H1 (cell line): ENCODE data around the gene ATP6V1F. TPM values are rescaled to one million over a fixed set of nuclear protein-coding genes. Genes with fewer than 3 reads are reported as not detected.

ENCODE experiments used
- CTCF ChIA-PET: fragments of 300-600 bp; sonication (Branson Sonifier 250); formaldehyde crosslinking; loops from one replicate; lab custom pipeline; 2021; ENCODE audit not compliant: partially characterized antibody; lab: Charles Lee
- POLR2A ChIA-PET: fragments of 300-600 bp; sonication (Branson Sonifier 250); formaldehyde crosslinking; loops from one replicate; lab custom pipeline; 2021; ENCODE audit warnings: inconsistent platforms; ENCODE audit not compliant: partially characterized antibody; lab: Charles Lee
- DNase-seq, 2 experiments: peaks; one replicate each; pipeline versions ENCODE4 v3.0.0 to v3.0.0-alpha.2; 2010 to 2022; ENCODE audit warnings: low spot score in 2 of 2, low read depth in 1 of 2, mixed read lengths in 1 of 2
- FAIRE-seq: peaks from 2 replicates; lab custom pipeline; 2011; peaks lifted over from hg19 to GRCh38; lab: Jason Lieb, UNC
- H2AFZ ChIP-seq: 2 replicates; pipeline ENCODE4 v1.8.1; 2012; ENCODE audit warnings: low read length, inconsistent platforms
- H2AK5ac ChIP-seq: 2 replicates; pipeline ENCODE4 v1.6.1; 2013; ENCODE audit warnings: low read depth, low read length
- H2BK120ac ChIP-seq: replicated peaks from 2 replicates; pipeline ENCODE3; 2013; ENCODE audit warnings: low read depth, low read length, inconsistent platforms
- H2BK12ac ChIP-seq: 2 replicates; pipeline ENCODE4 v1.6.1; 2013; ENCODE audit warnings: low read depth, low read length
- H2BK15ac ChIP-seq: 2 replicates; pipeline ENCODE4 v1.6.1; 2013; ENCODE audit warnings: low read length
- H2BK20ac ChIP-seq: 2 replicates; pipeline ENCODE4 v1.6.1; 2013; ENCODE audit warnings: low read length
- H2BK5ac ChIP-seq: 2 replicates; pipeline ENCODE4 v1.6.1; 2013; ENCODE audit warnings: low read depth, low read length
- H3K14ac ChIP-seq: 2 replicates; pipeline ENCODE4 v1.6.1; 2013; ENCODE audit warnings: inconsistent platforms; ENCODE audit not compliant: insufficient read length
- H3K18ac ChIP-seq: 2 replicates; pipeline ENCODE4 v1.6.1; 2013; ENCODE audit warnings: low read length; ENCODE audit errors: extremely low read depth
- H3K23ac ChIP-seq: 2 replicates; pipeline ENCODE4 v1.6.1; 2013; ENCODE audit warnings: inconsistent platforms; ENCODE audit not compliant: insufficient read length
- H3K23me2 ChIP-seq: 2 replicates; pipeline ENCODE4 v1.6.1; 2013; ENCODE audit warnings: low read depth, low read length
- H3K27ac ChIP-seq: 2 replicates; pipeline ENCODE4 v1.6.1; 2011; ENCODE audit warnings: low read depth, low read length, inconsistent platforms
- H3K27me3 ChIP-seq, 4 experiments: replicated peaks in 1 of 4; 1 replicate in 1 of 4; 2 replicates in 3 of 4; pipeline versions ENCODE4 v1.6.1 to v1.8.1; 2011 to 2013; ENCODE audit warnings: low read length in 3 of 4, mild to moderate bottlenecking in 3 of 4, inconsistent platforms in 2 of 4, mixed read lengths in 2 of 4, moderate library complexity in 1 of 4; ENCODE audit not compliant: control insufficient read depth in 3 of 4, insufficient read depth in 3 of 4; ENCODE audit errors: extremely low read depth in 1 of 4
- H3K36me3 ChIP-seq, 4 experiments: 2 replicates each; pipeline versions ENCODE4 v1.6.1 to v1.8.1; 2011 to 2013; ENCODE audit warnings: mild to moderate bottlenecking in 4 of 4, low read length in 3 of 4, moderate library complexity in 2 of 4, control low read depth in 1 of 4, inconsistent platforms in 1 of 4; ENCODE audit not compliant: insufficient read depth in 4 of 4, control insufficient read depth in 2 of 4
- H3K4ac ChIP-seq: replicated peaks from 2 replicates; pipeline ENCODE3; 2013; ENCODE audit warnings: low read length, low read depth, mixed read lengths, inconsistent platforms; ENCODE audit not compliant: insufficient read length
- H3K4me1 ChIP-seq, 4 experiments: replicated peaks in 1 of 4; 1 replicate in 1 of 4; 2 replicates in 3 of 4; pipeline versions ENCODE4 v1.6.1 to v1.8.1; 2011 to 2013; ENCODE audit warnings: low read length in 3 of 4, inconsistent platforms in 2 of 4, mixed read lengths in 1 of 4; ENCODE audit not compliant: insufficient read depth in 4 of 4, control insufficient read depth in 3 of 4
- H3K4me2 ChIP-seq, 2 experiments: 2 replicates each; pipeline versions ENCODE4 v1.6.1 to v1.8.1; 2011 to 2013; ENCODE audit warnings: low read depth in 2 of 2, low read length in 2 of 2, control low read depth in 1 of 2, inconsistent platforms in 1 of 2, mild to moderate bottlenecking in 1 of 2; ENCODE audit not compliant: insufficient read depth in 1 of 2
- H3K4me3 ChIP-seq, 4 experiments: fragments of 200-600, 300-600 bp in 1 of 4; sonication (generic), shearing (Covaris generic), sonication (Bioruptor Twin) in 1 of 4; 2 replicates each; pipeline versions ENCODE4 v1.5.1 to v1.8.1; 2011 to 2016; ENCODE audit warnings: low read length in 4 of 4, low read depth in 3 of 4, control low read depth in 2 of 4, inconsistent platforms in 2 of 4, mild to moderate bottlenecking in 2 of 4, mixed read lengths in 1 of 4, moderate library complexity in 1 of 4; ENCODE audit not compliant: insufficient read depth in 2 of 4; ENCODE audit errors: extremely low read depth in 1 of 4
- H3K56ac ChIP-seq: replicated peaks from 2 replicates; pipeline ENCODE3; 2013; ENCODE audit warnings: low read depth, mild to moderate bottlenecking, mixed read lengths, low read length, inconsistent platforms; ENCODE audit not compliant: insufficient read length
- H3K79me1 ChIP-seq: 2 replicates; pipeline ENCODE4 v1.6.1; 2013; ENCODE audit warnings: low read depth, low read length, control low read depth
- H3K79me2 ChIP-seq, 2 experiments: 2 replicates each; pipeline versions ENCODE4 v1.6.1 to v1.8.1; 2012 to 2013; ENCODE audit warnings: low read length in 2 of 2, mild to moderate bottlenecking in 2 of 2, inconsistent platforms in 1 of 2; ENCODE audit not compliant: insufficient read depth in 2 of 2, control insufficient read depth in 1 of 2
- H3K9ac ChIP-seq, 4 experiments: replicated peaks in 1 of 4; 1 replicate in 1 of 4; 2 replicates in 3 of 4; pipeline versions ENCODE4 v1.6.1 to v1.8.1; 2011 to 2013; ENCODE audit warnings: low read depth in 3 of 4, low read length in 3 of 4, control low read depth in 2 of 4, mild to moderate bottlenecking in 2 of 4, moderate library complexity in 2 of 4, inconsistent platforms in 1 of 4; ENCODE audit errors: extremely low read depth in 1 of 4
- H3K9me3 ChIP-seq, 2 experiments: 2 replicates each; pipeline versions ENCODE4 v1.6.1 to v1.8.1; 2012 to 2013; ENCODE audit warnings: mild to moderate bottlenecking in 2 of 2, moderate library complexity in 2 of 2, control low read depth in 1 of 2, inconsistent platforms in 1 of 2, low read depth in 1 of 2, low read length in 1 of 2, mixed read lengths in 1 of 2; ENCODE audit not compliant: insufficient read depth in 2 of 2
- H4K20me1 ChIP-seq, 2 experiments: replicated peaks in 1 of 2; 2 replicates each; pipeline versions ENCODE3 to v1.8.1; 2011 to 2013; ENCODE audit warnings: inconsistent platforms in 2 of 2, low read length in 2 of 2, mild to moderate bottlenecking in 1 of 2; ENCODE audit not compliant: insufficient read depth in 2 of 2, control insufficient read depth in 1 of 2
- H4K5ac ChIP-seq: 2 replicates; pipeline ENCODE4 v1.6.1; 2013; ENCODE audit warnings: low read length, low read depth, mixed read lengths, inconsistent platforms; ENCODE audit not compliant: insufficient read length
- H4K8ac ChIP-seq: 2 replicates; pipeline ENCODE4 v1.8.0; 2013; ENCODE audit warnings: mild to moderate bottlenecking, moderate library complexity, low read length, inconsistent platforms; ENCODE audit not compliant: insufficient read depth; ENCODE audit errors: extremely low read depth
- H4K91ac ChIP-seq: replicated peaks from 2 replicates; pipeline ENCODE3; 2013; ENCODE audit warnings: low read length, mixed read lengths, inconsistent platforms; ENCODE audit not compliant: insufficient read length
- CREB1 ChIP-seq: IDR thresholded peaks from 2 replicates; pipeline ENCODE4 v1.6.1; 2012; ENCODE audit warnings: inconsistent platforms
- NANOG ChIP-seq: IDR thresholded peaks from 2 replicates; pipeline ENCODE4 v1.6.1; 2011; ENCODE audit warnings: low read length, low read depth, mild to moderate bottlenecking, inconsistent platforms; ENCODE audit not compliant: insufficient read depth, poor library complexity, severe bottlenecking
- NRF1 ChIP-seq: IDR thresholded peaks from 2 replicates; pipeline ENCODE4 v1.6.1; 2011; ENCODE audit warnings: mild to moderate bottlenecking, low read depth, low read length, improper control_type of control experiment
- RBBP5 ChIP-seq: IDR thresholded peaks from 2 replicates; pipeline ENCODE4 v1.7.1; 2012; ENCODE audit warnings: low read depth, mild to moderate bottlenecking, inconsistent platforms, low read length, moderate library complexity, borderline replicate concordance
- RNF2 ChIP-seq: fragments of 200-900, 300-1000 bp; sonication (generic); IDR thresholded peaks from 2 replicates; pipeline ENCODE4 v1.7.1; 2016; ENCODE audit warnings: borderline replicate concordance, low read depth, mild to moderate bottlenecking, antibody characterized with exemption, low read length; ENCODE audit not compliant: poor library complexity, severe bottlenecking; ENCODE audit errors: missing control alignments
- RXRA ChIP-seq: IDR thresholded peaks from 2 replicates; pipeline ENCODE4 v1.6.1; 2011; ENCODE audit warnings: low read depth, mild to moderate bottlenecking, low read length, moderate library complexity; ENCODE audit not compliant: insufficient read depth
- SIN3A ChIP-seq, 2 experiments: IDR thresholded peaks in 1 of 2; conservative IDR thresholded peaks in 1 of 2; 2 replicates each; pipeline ENCODE4 v1.6.1; 2011 to 2012; ENCODE audit warnings: low read length in 2 of 2, improper control_type of control experiment in 1 of 2, low read depth in 1 of 2, mild to moderate bottlenecking in 1 of 2
- USF2 ChIP-seq: IDR thresholded peaks from 2 replicates; pipeline ENCODE4 v1.6.1; 2011; ENCODE audit warnings: low read length, improper control_type of control experiment
- WGBS, 2 experiments: shearing (Covaris generic) in 1 of 2; methylation state at CpG; one replicate each; pipeline versions ENCODE4 v1.1.6 to v1.1.7; 2013 to 2015; ENCODE audit warnings: low lambda C conversion rate in 2 of 2, mixed read lengths in 2 of 2, inconsistent platforms in 1 of 2, low coverage in 1 of 2, missing lambda C conversion rate in 1 of 2; ENCODE audit not compliant: insufficient replicate concordance in 2 of 2, insufficient coverage in 1 of 2, insufficient read length in 1 of 2; ENCODE audit errors: extremely low coverage in 1 of 2, missing lambda C conversion rate in 1 of 2; 5-methylcytosine and 5-hydroxymethylcytosine counted together
- polyA plus RNA-seq, 7 experiments: library from polyadenylated mRNA; depleted of rRNA in 3 of 7; stranded (reverse) in 5 of 7; unstranded in 2 of 7; fragments of >200 nt in 5 of 7; fragments of 200-250 nt in 2 of 7; gene quantifications; 1 replicate in 5 of 7; 2 replicates in 1 of 7; 4 replicates in 1 of 7; pipeline versions ENCODE4 v1.2.1 to v1.2.3, GENCODE V29; 2011 to 2013; ENCODE audit warnings: missing spikeins in 2 of 7, mixed read lengths in 2 of 7
- total RNA-seq: library from RNA; stranded (reverse); fragmentation: NEBNext Ultra II Directional; extraction: Animal tissue kit (Norgen Biotek cat#: 25700); gene quantifications from 2 replicates; pipeline ENCODE4 v1.2.1, GENCODE V29; 2021

The ATP6V1F gene
- total and polyA plus RNA-seq, 2 of the 8 experiments (the other 6 are each of a cell fraction or from before 2014, with no cell fraction given): 104 to 318 TPM

GRCh38 chr7:128830231-128831177 lies 32.2 kb upstream of the ATP6V1F start, which contains the start of gene FLNC:
Gene FLNC, plus strand, starts transcription at chr7:128830406. Its CDS starts 232 bp downstream, at chr7:128830638.
- H3K27me3 ChIP-seq: peaks cover 8 to 27% (median 27%) of the 10 kb centered on the region in 4 experiments; a peak in 6 of 7 replicates
- peak within 1 kb of the TSS; percentile 96 for H3K18ac ChIP-seq
- peaks cover 24% of the 10 kb centered on the region for H3K23me2 ChIP-seq
- H2BK120ac ChIP-seq: no peak within 1 kb of the TSS
- no peak within 1 kb of the TSS for H3K56ac ChIP-seq
- no peak within 1 kb of the TSS for H4K5ac ChIP-seq
- H3K36me3 ChIP-seq: no peaks in the 10 kb centered on the region
- H3K79me2 ChIP-seq: no peaks in the 10 kb centered on the region
- DNase-seq (peak in 1 of 2 experiments; percentile 72), FAIRE-seq (no peak)
- H2AK5ac ChIP-seq: no peak within 1 kb of the TSS
- peak within 1 kb of the TSS; percentile 90; the same call in 1 of the 2 replicates for H2AFZ ChIP-seq
- H2BK15ac ChIP-seq: peak within 1 kb of the TSS; percentile 95; the same call in 1 of the 2 replicates
- peak within 1 kb of the TSS; percentile 99 to 100 for H3K4me2 ChIP-seq
- no peak within 1 kb of the TSS for H3K14ac ChIP-seq
- CTCF ChIA-PET: interaction anchor here (1.2 to 7.6 kb wide), 9 partner anchors 11 to 49 kb away, joined by 3 to 71 read pairs (median 5); partner anchors contain the start of gene ATP6V1F
- peak within 1 kb of the TSS; percentile 75; the same call in 1 of the 2 replicates for H2BK5ac ChIP-seq
- no peak within 1 kb of the TSS for H3K4ac ChIP-seq
- H3K4me1 ChIP-seq: peaks cover 3 to 53% (median 31%) of the 10 kb centered on the region in 4 experiments
- H2BK12ac ChIP-seq: peak within 1 kb of the TSS; percentile 99
- 1% methylated on average over 34 of the region's 109 CpGs; no CpG with 5 or more reads in 1 of the 2 experiments for WGBS, 2 experiments
- H4K91ac ChIP-seq: peak within 1 kb of the TSS; percentile 45
- H2BK20ac ChIP-seq: peak within 1 kb of the TSS; percentile 93; the same call in 1 of the 2 replicates
- H3K4me3 ChIP-seq: peak within 1 kb of the TSS; percentile 45 to 66 (median 57)
- no peaks in the 10 kb centered on the region for H3K9me3 ChIP-seq
- no peak within 1 kb of the TSS for H3K27ac ChIP-seq
- no peaks in the 10 kb centered on the region for H3K79me1 ChIP-seq
- POLR2A ChIA-PET: interaction anchor here (1.0 to 5.7 kb wide), 11 partner anchors 9 to 339 kb away, joined by 3 to 31 read pairs (median 5); partner anchors contain the start of gene ATP6V1F
- H3K23ac ChIP-seq: no peak within 1 kb of the TSS
- H3K9ac ChIP-seq: peak within 1 kb of the TSS in 2 of 4 experiments; percentile 4 to 33; a peak in 1 of 7 replicates
- peak within 1 kb of the TSS; percentile 29; the same call in 1 of the 2 replicates for H4K8ac ChIP-seq
- no peaks in the 10 kb centered on the region for H4K20me1 ChIP-seq
- TF ChIP-seq CREB1: no peak
- TF ChIP-seq RBBP5: no peak; the same call in 1 of the 2 replicates
- TF ChIP-seq SIN3A (conservative IDR thresholded peaks at IDR 0.05 in 1 of 2, IDR thresholded peaks at IDR 0.05 in 1 of 2; ENCODE audit: low read depth in 1 of 2, low read length in 2 of 2): no peak
- no peak for TF ChIP-seq NRF1
- TF ChIP-seq RNF2: no peak
- no peak for TF ChIP-seq NANOG
- TF ChIP-seq RXRA: no peak
- no peak for TF ChIP-seq USF2
